ENCODE data around the gene P3H3.

P3H3 gene

DNA sequence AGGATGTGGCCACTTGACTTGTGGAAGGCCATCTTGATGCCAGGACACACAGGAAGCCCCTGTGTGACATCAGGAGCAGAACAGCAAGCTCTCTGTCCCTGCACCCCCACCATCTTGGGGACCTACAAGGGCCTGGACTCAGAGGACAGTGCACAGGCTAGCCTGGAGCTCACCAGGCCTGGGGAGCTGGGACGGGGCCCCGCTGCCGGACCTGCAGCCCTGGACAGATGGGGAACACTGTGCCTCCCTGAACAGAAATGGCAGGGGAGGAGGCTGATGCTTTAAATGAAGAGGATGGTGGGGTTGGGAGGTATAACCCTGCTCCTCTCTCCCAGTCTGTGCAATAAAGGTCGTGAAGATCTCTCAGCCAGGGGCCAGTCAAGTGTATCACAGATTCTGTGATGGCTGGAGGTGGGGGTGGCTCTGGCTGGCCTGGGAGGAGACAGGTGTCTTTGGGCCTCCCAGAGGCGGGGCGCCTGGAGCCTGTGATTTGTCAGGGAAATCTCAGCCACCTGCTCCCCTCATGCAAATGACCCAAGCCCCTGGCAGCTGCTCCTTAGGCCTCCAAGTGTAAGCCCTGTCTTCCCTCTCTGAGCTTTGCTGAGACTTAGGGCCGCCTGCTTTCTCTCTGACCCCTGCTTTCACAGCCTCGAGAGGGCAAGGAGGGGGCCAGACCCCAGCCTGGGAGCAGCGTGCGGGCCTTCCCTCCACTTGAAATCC is 11.4 kb downstream of the P3H3 start:
- no peak for DNase-seq (ENCODE audit: low read depth)
- TF ChIP-seq, protein P1, sequence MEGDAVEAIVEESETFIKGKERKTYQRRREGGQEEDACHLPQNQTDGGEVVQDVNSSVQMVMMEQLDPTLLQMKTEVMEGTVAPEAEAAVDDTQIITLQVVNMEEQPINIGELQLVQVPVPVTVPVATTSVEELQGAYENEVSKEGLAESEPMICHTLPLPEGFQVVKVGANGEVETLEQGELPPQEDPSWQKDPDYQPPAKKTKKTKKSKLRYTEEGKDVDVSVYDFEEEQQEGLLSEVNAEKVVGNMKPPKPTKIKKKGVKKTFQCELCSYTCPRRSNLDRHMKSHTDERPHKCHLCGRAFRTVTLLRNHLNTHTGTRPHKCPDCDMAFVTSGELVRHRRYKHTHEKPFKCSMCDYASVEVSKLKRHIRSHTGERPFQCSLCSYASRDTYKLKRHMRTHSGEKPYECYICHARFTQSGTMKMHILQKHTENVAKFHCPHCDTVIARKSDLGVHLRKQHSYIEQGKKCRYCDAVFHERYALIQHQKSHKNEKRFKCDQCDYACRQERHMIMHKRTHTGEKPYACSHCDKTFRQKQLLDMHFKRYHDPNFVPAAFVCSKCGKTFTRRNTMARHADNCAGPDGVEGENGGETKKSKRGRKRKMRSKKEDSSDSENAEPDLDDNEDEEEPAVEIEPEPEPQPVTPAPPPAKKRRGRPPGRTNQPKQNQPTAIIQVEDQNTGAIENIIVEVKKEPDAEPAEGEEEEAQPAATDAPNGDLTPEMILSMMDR (conservative IDR thresholded peaks at IDR 0.05; ENCODE audit: low read length): no peak

DNA sequence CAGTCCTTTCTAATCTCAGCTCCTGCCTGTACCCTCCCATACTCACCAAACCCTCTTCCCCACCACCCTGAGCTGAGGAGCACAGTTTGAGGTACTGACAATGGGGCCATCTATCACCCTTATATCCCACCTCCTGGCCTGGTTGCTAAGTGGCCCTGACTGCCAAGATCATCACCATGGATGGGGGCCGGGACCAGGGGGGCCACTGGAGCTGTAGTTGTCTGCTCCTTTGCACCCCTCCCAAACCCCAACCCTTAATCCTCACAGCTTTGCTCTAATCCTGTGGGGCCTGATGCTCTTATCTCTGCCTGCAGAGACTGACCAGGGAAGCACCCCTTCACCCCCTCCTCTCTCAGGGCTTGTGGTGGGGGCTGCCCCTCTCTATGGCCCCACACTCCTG is 12.1 kb downstream of the P3H3 start:
- no peak for DNase-seq (ENCODE audit: low read depth)
- TF ChIP-seq, protein P1 (conservative IDR thresholded peaks at IDR 0.05; ENCODE audit: low read length): no peak
- H3K4me3 ChIP-seq (ENCODE audit: low read length): no peak overlapping the region

More for the DNA sequence above, 11.4 kb downstream of the P3H3 start:
- H3K4me3 ChIP-seq (ENCODE audit: low read length): no peak overlapping the region

DNA sequence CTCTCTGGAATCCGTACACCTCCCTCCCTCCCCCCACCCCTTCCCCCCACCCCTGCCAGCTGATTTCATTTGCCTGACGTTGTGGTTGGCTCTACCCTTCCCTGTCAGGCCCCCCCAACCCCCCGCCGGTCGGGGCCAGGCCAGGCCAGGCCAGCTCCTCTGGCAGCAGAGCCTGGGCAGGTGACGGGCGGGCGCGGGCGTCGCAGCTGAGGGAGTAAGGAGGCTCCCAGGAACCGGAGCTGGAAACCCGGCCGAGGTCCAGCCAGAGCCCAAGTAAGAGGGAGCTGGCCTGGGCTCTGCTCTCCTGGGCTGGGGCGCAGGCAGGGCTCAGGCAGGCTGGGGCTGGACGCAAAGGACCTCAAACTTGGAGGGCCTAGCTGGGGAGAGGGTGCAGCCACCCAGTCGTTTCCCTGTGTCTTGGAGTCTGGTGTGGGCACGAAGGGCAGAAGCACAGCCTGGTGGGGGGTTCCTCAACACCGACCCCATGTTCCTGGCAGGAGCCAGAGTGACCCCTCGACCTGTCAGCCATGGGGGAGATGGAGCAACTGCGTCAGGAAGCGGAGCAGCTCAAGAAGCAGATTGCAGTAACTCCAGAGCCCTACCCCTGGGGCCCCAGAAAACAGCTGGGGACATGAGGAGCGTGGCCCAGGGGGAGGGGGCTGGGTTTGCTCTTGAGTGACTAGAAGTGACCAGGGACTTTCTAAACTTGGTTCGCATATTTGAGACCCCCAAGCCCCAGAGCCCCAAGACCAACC is 12.7 kb downstream of the P3H3 start, which contains the start of gene GNB3:
GNB3 (plus strand) TSS at position 165 of the 755 bp plus-strand sequence; CDS start at position 528, 363 bp downstream.
- no peak within 1 kb of the TSS for H3K4me3 ChIP-seq (ENCODE audit: low read length)
- no peak for DNase-seq (ENCODE audit: low read depth)
- TF ChIP-seq, protein P1 (conservative IDR thresholded peaks at IDR 0.05; ENCODE audit: low read length): no peak

DNA sequence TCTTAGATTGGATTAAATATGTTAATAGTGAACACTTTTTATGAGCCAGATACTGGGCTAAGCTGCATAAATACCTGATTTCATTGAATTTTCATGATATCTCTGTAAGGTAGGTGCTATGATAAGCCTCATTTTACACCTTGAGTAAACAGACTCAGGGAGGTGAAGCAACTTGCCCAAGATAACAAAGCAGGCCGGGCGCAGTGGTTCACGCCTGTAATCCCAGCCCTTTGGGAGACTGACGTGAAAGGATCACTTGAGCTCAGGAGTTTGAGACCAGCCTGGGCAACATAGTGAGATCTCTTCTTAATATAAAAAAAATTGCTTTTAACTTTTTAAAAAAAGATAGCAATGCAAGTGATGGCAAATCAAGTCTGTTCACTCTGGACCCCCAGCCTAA is 13.9 kb downstream of the P3H3 start:
- no peak overlapping the region for H3K4me3 ChIP-seq (ENCODE audit: low read length)
- no peak for DNase-seq (ENCODE audit: low read depth)
- TF ChIP-seq, protein P1 (conservative IDR thresholded peaks at IDR 0.05; ENCODE audit: low read length): no peak

DNA sequence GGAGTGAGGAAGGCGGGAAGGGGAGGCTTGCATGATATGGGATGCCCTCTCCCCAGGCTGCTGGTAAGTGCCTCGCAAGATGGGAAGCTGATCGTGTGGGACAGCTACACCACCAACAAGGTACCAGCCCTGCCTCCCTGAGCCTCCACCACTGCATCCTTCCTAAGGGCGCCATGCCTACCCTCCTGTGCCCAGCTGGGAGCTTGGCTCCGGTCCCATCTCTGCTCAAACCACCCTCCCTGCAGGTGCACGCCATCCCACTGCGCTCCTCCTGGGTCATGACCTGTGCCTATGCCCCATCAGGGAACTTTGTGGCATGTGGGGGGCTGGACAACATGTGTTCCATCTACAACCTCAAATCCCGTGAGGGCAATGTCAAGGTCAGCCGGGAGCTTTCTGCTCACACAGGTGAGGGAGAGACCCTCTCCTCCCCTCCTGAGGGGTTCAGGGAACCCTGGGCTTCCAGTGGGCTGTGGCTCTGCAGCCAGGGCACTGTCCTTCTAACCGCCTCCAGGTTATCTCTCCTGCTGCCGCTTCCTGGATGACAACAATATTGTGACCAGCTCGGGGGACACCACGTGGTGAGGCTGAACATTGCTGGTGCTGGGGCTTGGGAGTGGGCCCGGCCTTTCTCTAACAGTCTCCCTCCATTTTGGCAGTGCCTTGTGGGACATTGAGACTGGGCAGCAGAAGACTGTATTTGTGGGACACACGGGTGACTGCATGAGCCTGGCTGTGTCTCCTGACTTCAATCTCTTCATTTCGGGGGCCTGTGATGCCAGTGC is 15.1 kb downstream of the P3H3 start:
- no peak overlapping the region for H3K4me3 ChIP-seq (ENCODE audit: low read length)
- TF ChIP-seq, protein P1 (conservative IDR thresholded peaks at IDR 0.05; ENCODE audit: low read length): no peak
- DNase-seq (ENCODE audit: low read depth): no peak

DNA sequence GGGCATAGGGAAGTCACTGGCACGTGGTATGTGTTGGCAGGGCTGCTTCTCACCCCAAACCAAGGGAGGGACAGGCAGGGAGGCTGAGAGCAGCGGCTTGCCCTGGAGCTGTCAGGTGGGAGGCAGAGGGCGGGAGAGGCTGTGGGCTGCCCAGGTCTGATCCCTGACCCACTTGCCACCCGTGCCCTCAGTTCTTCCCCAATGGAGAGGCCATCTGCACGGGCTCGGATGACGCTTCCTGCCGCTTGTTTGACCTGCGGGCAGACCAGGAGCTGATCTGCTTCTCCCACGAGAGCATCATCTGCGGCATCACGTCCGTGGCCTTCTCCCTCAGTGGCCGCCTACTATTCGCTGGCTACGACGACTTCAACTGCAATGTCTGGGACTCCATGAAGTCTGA is 17.2 kb downstream of the P3H3 start:
- no peak for DNase-seq (ENCODE audit: low read depth)
- no peak overlapping the region for H3K4me3 ChIP-seq (ENCODE audit: low read length)
- TF ChIP-seq, protein P1 (conservative IDR thresholded peaks at IDR 0.05; ENCODE audit: low read length): no peak
